WTC11 (cell line): Measurements from ENCODE around the gene RAPGEF5. TPM values are rescaled to one million over a fixed set of nuclear protein-coding genes. Genes with fewer than 3 reads are reported as not detected.

Experiments
- ATAC-seq: fragments of 200-7000 bp; cut with Tn5 transposase; 2 replicates; pipeline ENCODE4 v1.10.0; 2021; ENCODE audit warnings: mild to moderate bottlenecking, moderate library complexity
- CTCF ChIA-PET: fragments of 300-600 bp; sonication (Branson Sonifier 250); formaldehyde crosslinking; loops from one replicate; lab custom pipeline; 2021; ENCODE audit warnings: antibody characterized with exemption; lab: Charles Lee
- POLR2A ChIA-PET: fragments of 350-600 bp; sonication (Branson Sonifier 250); formaldehyde crosslinking; loops from one replicate; lab custom pipeline; 2021; ENCODE audit warnings: antibody characterized with exemption; lab: Charles Lee
- DNase-seq: peaks from one replicate; pipeline ENCODE4 v3.0.0; 2021; ENCODE audit warnings: low spot score
- H3K27ac Mint-ChIP-seq: 2 replicates; pipeline ENCODE4 v1.8.0; 2021; ENCODE audit warnings: mixed read lengths
- H3K27me3 Mint-ChIP-seq: 2 replicates; pipeline ENCODE4 v1.8.0; 2021; ENCODE audit warnings: low read depth, mild to moderate bottlenecking, moderate library complexity, mixed read lengths
- H3K36me3 Mint-ChIP-seq: 2 replicates; pipeline ENCODE4 v1.8.0; 2021; ENCODE audit warnings: mixed read lengths
- H3K4me1 Mint-ChIP-seq: 2 replicates; pipeline ENCODE4 v1.8.0; 2022; ENCODE audit warnings: mixed read lengths
- H3K4me3 Mint-ChIP-seq: 2 replicates; pipeline ENCODE4 v1.8.0; 2021; ENCODE audit warnings: mild to moderate bottlenecking, moderate library complexity, mixed read lengths
- H3K9me3 Mint-ChIP-seq: 2 replicates; pipeline ENCODE4 v1.8.0; 2021; ENCODE audit warnings: mixed read lengths
- ESRRA ChIP-seq: sonication (generic); formaldehyde crosslinking; IDR thresholded peaks from 2 replicates; pipeline ENCODE4 v1.8.1; 2022; ENCODE audit warnings: mild to moderate bottlenecking, missing genetic modification reagents, borderline replicate concordance
- FOXJ3 ChIP-seq: sonication (generic); formaldehyde crosslinking; IDR thresholded peaks from 2 replicates; pipeline ENCODE4 v1.9.0; 2021; ENCODE audit warnings: missing genetic modification reagents, mild to moderate bottlenecking, borderline replicate concordance
- JAZF1 ChIP-seq: fragments of 250-450 bp; sonication (Bioruptor Pico); IDR thresholded peaks from 2 replicates; pipeline ENCODE4 v1.9.0; 2021; ENCODE audit warnings: moderate library complexity, mild to moderate bottlenecking, inconsistent platforms
- NR1H2 ChIP-seq: sonication (generic); formaldehyde crosslinking; IDR thresholded peaks from 2 replicates; pipeline ENCODE4 v1.9.0; 2021; ENCODE audit warnings: mild to moderate bottlenecking, moderate library complexity, missing genetic modification reagents
- OVOL2 ChIP-seq: fragments of 250-450 bp; sonication (Bioruptor Pico); IDR thresholded peaks from 2 replicates; pipeline ENCODE4 v1.9.0; 2021; ENCODE audit warnings: mild to moderate bottlenecking, borderline replicate concordance
- RELA ChIP-seq: sonication (generic); formaldehyde crosslinking; IDR thresholded peaks from 2 replicates; pipeline ENCODE4 v1.8.1; 2022; ENCODE audit warnings: missing genetic modification reagents, mild to moderate bottlenecking, borderline replicate concordance
- ZNF219 ChIP-seq: sonication (generic); formaldehyde crosslinking; IDR thresholded peaks from 2 replicates; pipeline ENCODE4 v1.8.0; 2023; ENCODE audit warnings: missing genetic modification reagents, mild to moderate bottlenecking, borderline replicate concordance
- ZNF396 ChIP-seq: fragments of 250-450 bp; sonication (Bioruptor Pico); IDR thresholded peaks from 2 replicates; pipeline ENCODE4 v1.8.0; 2021; ENCODE audit warnings: mild to moderate bottlenecking, moderate library complexity, borderline replicate concordance
- total RNA-seq: library from RNA; stranded (reverse); gene quantifications from 3 replicates; pipeline ENCODE4 v1.2.3, GENCODE V29; 2021
- TF ChIP-seq, protein P1 (sequence below): fragments of 250-450 bp; sonication (Bioruptor Pico); IDR thresholded peaks from 2 replicates; pipeline ENCODE4 v1.9.0; 2021; ENCODE audit warnings: mild to moderate bottlenecking, borderline replicate concordance
- TF ChIP-seq, protein P2 (sequence below): sonication (generic); formaldehyde crosslinking; IDR thresholded peaks from 2 replicates; pipeline ENCODE4 v1.8.0; 2023; ENCODE audit warnings: missing genetic modification reagents, mild to moderate bottlenecking, borderline replicate concordance
- TF ChIP-seq, protein P3 (sequence below): fragments of 250-450 bp; sonication (Bioruptor Pico); IDR thresholded peaks from 2 replicates; pipeline ENCODE4 v1.8.0; 2021; ENCODE audit warnings: mild to moderate bottlenecking
- TF ChIP-seq, protein P4 (sequence below): sonication (generic); formaldehyde crosslinking; IDR thresholded peaks from 2 replicates; pipeline ENCODE4 v1.8.0; 2023; ENCODE audit warnings: missing genetic modification reagents
- TF ChIP-seq, protein P5 (sequence below): sonication (generic); formaldehyde crosslinking; conservative IDR thresholded peaks from 2 replicates; pipeline ENCODE4 v1.8.1; 2022; ENCODE audit warnings: mild to moderate bottlenecking, missing genetic modification reagents
- TF ChIP-seq, protein P6 (sequence below): sonication (generic); formaldehyde crosslinking; IDR thresholded peaks from 2 replicates; pipeline ENCODE4 v1.8.1; 2023; ENCODE audit warnings: mild to moderate bottlenecking, missing genetic modification reagents, borderline replicate concordance

RAPGEF5 gene
- total RNA-seq, 1 experiment from 2014 or later: 12.3 TPM

DNA sequence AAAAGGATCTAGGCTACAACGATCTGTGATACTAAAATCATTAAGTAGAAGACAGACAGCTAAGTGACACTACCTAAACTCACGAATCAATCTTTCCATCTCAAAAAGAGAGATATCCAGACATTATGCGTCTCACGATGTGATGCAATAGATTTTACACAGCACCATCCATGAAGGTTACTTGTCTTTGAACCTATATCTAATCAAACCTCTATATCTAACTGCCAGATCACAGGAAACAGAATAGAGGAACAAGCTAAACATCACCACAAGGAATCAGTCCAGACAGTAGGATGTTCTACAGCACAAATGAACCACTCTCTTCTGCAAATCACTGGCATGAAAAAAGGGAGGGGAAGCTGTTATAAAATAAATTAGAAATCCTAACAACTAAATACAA, 4.1 kb downstream of the RAPGEF5 start:
- ATAC-seq (no peak), DNase-seq (no peak)
- no peak overlapping the region for H3K4me3 Mint-ChIP-seq
- peaks cover 19% of the 10 kb centered on the region for H3K9me3 Mint-ChIP-seq
- ChIA-PET CTCF (no interaction called here), POLR2A (no interaction called here)
- H3K27ac Mint-ChIP-seq: no peak overlapping the region
- TF ChIP-seq ZNF219 (CRISPR knock-in tag) (no peak), NR1H2 (CRISPR knock-in tag) (no peak), ZNF396 (no peak), ESRRA (CRISPR knock-in tag) (no peak), RELA (CRISPR knock-in tag) (no peak), OVOL2 (CRISPR knock-in tag) (no peak), JAZF1 (CRISPR knock-in tag) (no peak), FOXJ3 (CRISPR knock-in tag) (no peak)
- TF ChIP-seq, protein P1, sequence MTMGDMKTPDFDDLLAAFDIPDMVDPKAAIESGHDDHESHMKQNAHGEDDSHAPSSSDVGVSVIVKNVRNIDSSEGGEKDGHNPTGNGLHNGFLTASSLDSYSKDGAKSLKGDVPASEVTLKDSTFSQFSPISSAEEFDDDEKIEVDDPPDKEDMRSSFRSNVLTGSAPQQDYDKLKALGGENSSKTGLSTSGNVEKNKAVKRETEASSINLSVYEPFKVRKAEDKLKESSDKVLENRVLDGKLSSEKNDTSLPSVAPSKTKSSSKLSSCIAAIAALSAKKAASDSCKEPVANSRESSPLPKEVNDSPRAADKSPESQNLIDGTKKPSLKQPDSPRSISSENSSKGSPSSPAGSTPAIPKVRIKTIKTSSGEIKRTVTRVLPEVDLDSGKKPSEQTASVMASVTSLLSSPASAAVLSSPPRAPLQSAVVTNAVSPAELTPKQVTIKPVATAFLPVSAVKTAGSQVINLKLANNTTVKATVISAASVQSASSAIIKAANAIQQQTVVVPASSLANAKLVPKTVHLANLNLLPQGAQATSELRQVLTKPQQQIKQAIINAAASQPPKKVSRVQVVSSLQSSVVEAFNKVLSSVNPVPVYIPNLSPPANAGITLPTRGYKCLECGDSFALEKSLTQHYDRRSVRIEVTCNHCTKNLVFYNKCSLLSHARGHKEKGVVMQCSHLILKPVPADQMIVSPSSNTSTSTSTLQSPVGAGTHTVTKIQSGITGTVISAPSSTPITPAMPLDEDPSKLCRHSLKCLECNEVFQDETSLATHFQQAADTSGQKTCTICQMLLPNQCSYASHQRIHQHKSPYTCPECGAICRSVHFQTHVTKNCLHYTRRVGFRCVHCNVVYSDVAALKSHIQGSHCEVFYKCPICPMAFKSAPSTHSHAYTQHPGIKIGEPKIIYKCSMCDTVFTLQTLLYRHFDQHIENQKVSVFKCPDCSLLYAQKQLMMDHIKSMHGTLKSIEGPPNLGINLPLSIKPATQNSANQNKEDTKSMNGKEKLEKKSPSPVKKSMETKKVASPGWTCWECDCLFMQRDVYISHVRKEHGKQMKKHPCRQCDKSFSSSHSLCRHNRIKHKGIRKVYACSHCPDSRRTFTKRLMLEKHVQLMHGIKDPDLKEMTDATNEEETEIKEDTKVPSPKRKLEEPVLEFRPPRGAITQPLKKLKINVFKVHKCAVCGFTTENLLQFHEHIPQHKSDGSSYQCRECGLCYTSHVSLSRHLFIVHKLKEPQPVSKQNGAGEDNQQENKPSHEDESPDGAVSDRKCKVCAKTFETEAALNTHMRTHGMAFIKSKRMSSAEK (CRISPR knock-in tag): no peak
- TF ChIP-seq, protein P2, sequence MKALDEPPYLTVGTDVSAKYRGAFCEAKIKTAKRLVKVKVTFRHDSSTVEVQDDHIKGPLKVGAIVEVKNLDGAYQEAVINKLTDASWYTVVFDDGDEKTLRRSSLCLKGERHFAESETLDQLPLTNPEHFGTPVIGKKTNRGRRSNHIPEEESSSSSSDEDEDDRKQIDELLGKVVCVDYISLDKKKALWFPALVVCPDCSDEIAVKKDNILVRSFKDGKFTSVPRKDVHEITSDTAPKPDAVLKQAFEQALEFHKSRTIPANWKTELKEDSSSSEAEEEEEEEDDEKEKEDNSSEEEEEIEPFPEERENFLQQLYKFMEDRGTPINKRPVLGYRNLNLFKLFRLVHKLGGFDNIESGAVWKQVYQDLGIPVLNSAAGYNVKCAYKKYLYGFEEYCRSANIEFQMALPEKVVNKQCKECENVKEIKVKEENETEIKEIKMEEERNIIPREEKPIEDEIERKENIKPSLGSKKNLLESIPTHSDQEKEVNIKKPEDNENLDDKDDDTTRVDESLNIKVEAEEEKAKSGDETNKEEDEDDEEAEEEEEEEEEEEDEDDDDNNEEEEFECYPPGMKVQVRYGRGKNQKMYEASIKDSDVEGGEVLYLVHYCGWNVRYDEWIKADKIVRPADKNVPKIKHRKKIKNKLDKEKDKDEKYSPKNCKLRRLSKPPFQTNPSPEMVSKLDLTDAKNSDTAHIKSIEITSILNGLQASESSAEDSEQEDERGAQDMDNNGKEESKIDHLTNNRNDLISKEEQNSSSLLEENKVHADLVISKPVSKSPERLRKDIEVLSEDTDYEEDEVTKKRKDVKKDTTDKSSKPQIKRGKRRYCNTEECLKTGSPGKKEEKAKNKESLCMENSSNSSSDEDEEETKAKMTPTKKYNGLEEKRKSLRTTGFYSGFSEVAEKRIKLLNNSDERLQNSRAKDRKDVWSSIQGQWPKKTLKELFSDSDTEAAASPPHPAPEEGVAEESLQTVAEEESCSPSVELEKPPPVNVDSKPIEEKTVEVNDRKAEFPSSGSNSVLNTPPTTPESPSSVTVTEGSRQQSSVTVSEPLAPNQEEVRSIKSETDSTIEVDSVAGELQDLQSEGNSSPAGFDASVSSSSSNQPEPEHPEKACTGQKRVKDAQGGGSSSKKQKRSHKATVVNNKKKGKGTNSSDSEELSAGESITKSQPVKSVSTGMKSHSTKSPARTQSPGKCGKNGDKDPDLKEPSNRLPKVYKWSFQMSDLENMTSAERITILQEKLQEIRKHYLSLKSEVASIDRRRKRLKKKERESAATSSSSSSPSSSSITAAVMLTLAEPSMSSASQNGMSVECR (CRISPR knock-in tag): no peak
- TF ChIP-seq, protein P3, sequence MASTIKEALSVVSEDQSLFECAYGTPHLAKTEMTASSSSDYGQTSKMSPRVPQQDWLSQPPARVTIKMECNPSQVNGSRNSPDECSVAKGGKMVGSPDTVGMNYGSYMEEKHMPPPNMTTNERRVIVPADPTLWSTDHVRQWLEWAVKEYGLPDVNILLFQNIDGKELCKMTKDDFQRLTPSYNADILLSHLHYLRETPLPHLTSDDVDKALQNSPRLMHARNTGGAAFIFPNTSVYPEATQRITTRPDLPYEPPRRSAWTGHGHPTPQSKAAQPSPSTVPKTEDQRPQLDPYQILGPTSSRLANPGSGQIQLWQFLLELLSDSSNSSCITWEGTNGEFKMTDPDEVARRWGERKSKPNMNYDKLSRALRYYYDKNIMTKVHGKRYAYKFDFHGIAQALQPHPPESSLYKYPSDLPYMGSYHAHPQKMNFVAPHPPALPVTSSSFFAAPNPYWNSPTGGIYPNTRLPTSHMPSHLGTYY (CRISPR knock-in tag): no peak
- TF ChIP-seq, protein P4, sequence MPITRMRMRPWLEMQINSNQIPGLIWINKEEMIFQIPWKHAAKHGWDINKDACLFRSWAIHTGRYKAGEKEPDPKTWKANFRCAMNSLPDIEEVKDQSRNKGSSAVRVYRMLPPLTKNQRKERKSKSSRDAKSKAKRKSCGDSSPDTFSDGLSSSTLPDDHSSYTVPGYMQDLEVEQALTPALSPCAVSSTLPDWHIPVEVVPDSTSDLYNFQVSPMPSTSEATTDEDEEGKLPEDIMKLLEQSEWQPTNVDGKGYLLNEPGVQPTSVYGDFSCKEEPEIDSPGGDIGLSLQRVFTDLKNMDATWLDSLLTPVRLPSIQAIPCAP (CRISPR knock-in tag): no peak
- TF ChIP-seq, protein P5, sequence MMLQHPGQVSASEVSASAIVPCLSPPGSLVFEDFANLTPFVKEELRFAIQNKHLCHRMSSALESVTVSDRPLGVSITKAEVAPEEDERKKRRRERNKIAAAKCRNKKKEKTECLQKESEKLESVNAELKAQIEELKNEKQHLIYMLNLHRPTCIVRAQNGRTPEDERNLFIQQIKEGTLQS (CRISPR knock-in tag): no peak
- TF ChIP-seq, protein P6, sequence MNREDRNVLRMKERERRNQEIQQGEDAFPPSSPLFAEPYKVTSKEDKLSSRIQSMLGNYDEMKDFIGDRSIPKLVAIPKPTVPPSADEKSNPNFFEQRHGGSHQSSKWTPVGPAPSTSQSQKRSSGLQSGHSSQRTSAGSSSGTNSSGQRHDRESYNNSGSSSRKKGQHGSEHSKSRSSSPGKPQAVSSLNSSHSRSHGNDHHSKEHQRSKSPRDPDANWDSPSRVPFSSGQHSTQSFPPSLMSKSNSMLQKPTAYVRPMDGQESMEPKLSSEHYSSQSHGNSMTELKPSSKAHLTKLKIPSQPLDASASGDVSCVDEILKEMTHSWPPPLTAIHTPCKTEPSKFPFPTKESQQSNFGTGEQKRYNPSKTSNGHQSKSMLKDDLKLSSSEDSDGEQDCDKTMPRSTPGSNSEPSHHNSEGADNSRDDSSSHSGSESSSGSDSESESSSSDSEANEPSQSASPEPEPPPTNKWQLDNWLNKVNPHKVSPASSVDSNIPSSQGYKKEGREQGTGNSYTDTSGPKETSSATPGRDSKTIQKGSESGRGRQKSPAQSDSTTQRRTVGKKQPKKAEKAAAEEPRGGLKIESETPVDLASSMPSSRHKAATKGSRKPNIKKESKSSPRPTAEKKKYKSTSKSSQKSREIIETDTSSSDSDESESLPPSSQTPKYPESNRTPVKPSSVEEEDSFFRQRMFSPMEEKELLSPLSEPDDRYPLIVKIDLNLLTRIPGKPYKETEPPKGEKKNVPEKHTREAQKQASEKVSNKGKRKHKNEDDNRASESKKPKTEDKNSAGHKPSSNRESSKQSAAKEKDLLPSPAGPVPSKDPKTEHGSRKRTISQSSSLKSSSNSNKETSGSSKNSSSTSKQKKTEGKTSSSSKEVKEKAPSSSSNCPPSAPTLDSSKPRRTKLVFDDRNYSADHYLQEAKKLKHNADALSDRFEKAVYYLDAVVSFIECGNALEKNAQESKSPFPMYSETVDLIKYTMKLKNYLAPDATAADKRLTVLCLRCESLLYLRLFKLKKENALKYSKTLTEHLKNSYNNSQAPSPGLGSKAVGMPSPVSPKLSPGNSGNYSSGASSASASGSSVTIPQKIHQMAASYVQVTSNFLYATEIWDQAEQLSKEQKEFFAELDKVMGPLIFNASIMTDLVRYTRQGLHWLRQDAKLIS: no peak
- peaks cover 20% of the 10 kb centered on the region for H3K36me3 Mint-ChIP-seq
- peaks cover 15% of the 10 kb centered on the region for H3K27me3 Mint-ChIP-seq
- H3K4me1 Mint-ChIP-seq: peaks cover 35% of the 10 kb centered on the region
